ENCODE measurements around the gene NPAS3.

NPAS3 gene

GRCh38 chr14:33794791-33795305 lies 856.2 kb downstream of the NPAS3 start:
- TF ChIP-seq CTCF (IDR thresholded peaks at IDR 0.05; ENCODE audit: low read depth, low read length, missing control alignments) = no peak
- no peak overlapping the region for H3K4me3 ChIP-seq (replicated peaks; ENCODE audit: low read depth, low read length)
- no peak for DNase-seq (ENCODE audit: extremely low read depth, low read depth)

- no peak for DNase-seq (ENCODE audit: extremely low read depth, low read depth)
- TF ChIP-seq CTCF (IDR thresholded peaks at IDR 0.05; ENCODE audit: low read depth, low read length, missing control alignments) = no peak
- H3K4me3 ChIP-seq (replicated peaks; ENCODE audit: low read depth, low read length) = no peak overlapping the region
These were observed 857.7 kb downstream of the NPAS3 start for GRCh38 chr14:33796356-33796755.

- no peak overlapping the region for H3K4me3 ChIP-seq (replicated peaks; ENCODE audit: low read depth, low read length)
- no peak for DNase-seq (ENCODE audit: extremely low read depth, low read depth)
- TF ChIP-seq CTCF (IDR thresholded peaks at IDR 0.05; ENCODE audit: low read depth, low read length, missing control alignments) = no peak
These were observed 861.3 kb downstream of the NPAS3 start for GRCh38 chr14:33799705-33800570.

GRCh38 chr14:33800735-33801163 lies 862.1 kb downstream of the NPAS3 start:
- no peak for DNase-seq (ENCODE audit: extremely low read depth, low read depth)
- no peak for TF ChIP-seq CTCF (IDR thresholded peaks at IDR 0.05; ENCODE audit: low read depth, low read length, missing control alignments)
- H3K4me3 ChIP-seq (replicated peaks; ENCODE audit: low read depth, low read length) = no peak overlapping the region

- TF ChIP-seq CTCF (IDR thresholded peaks at IDR 0.05; ENCODE audit: low read depth, low read length, missing control alignments) = no peak
- no peak overlapping the region for H3K4me3 ChIP-seq (replicated peaks; ENCODE audit: low read depth, low read length)
These were observed 864.1 kb downstream of the NPAS3 start for GRCh38 chr14:33802737-33803136.

GRCh38 chr14:33805593-33805992 lies 866.9 kb downstream of the NPAS3 start:
- TF ChIP-seq CTCF (IDR thresholded peaks at IDR 0.05; ENCODE audit: low read depth, low read length, missing control alignments) = no peak
- H3K4me3 ChIP-seq (replicated peaks; ENCODE audit: low read depth, low read length) = no peak overlapping the region
- no peak for DNase-seq (ENCODE audit: extremely low read depth, low read depth)

More at GRCh38 chr14:33802737-33803136, 864.1 kb downstream of the NPAS3 start:
- DNase-seq (ENCODE audit: extremely low read depth, low read depth) = no peak
